Liver (tissue), 2 donors: ENCODE data around the gene LDB2.

ENCODE experiments used
- CTCF ChIP-seq: fragments of 150-350 bp; IDR thresholded peaks from 2 replicates; pipeline ENCODE4 v1.5.1; 2017; ENCODE audit warnings: improper control_type of control experiment, low read depth, low read length; ENCODE audit not compliant: missing input control
- FOXA1 ChIP-seq: IDR thresholded peaks from 2 replicates; pipeline ENCODE4 v1.6.1; 2016; ENCODE audit warnings: antibody characterized with exemption
- REST ChIP-seq: IDR thresholded peaks from 2 replicates; pipeline ENCODE4 v1.6.1; 2016; ENCODE audit warnings: antibody characterized with exemption, mild to moderate bottlenecking
- donor health status: healthy.

GRCh38 chr4:16883806-16884205 lies 14.6 kb downstream of the LDB2 start:
- TF ChIP-seq CTCF (no peak), REST (no peak), FOXA1 (no peak)
